Smooth muscle cell (in vitro differentiated cells): ENCODE results near the gene EYA4. TPM values are rescaled to one million over a fixed set of nuclear protein-coding genes. Genes with fewer than 3 reads are reported as not detected.
"Not testable (repeated sequence)": the region's sequence is repeated elsewhere in the genome, so short reads cannot be mapped to it uniquely, and the experiment has no call there.

Experiments
- DNase-seq: peaks from one replicate; lab custom pipeline; 2025; ENCODE audit not compliant: unreplicated experiment; lab: John Stamatoyannopoulos, UW
- H2AFZ ChIP-seq: fragments of 200-600 bp; sonication (generic); 2 replicates; pipeline ENCODE4 v1.6.0; 2016; ENCODE audit warnings: antibody characterized with exemption, low read depth, mild to moderate bottlenecking
- H3F3A ChIP-seq: fragments of 200-600 bp; sonication (generic); 2 replicates; pipeline ENCODE4 v1.6.0; 2017; ENCODE audit warnings: antibody characterized with exemption, low read depth
- H3K27ac ChIP-seq: fragments of 200-600 bp; sonication (generic); 2 replicates; pipeline ENCODE4 v1.5.1; 2016; ENCODE audit warnings: low read depth, mild to moderate bottlenecking
- H3K27me3 ChIP-seq: fragments of 200-600 bp; sonication (generic); 2 replicates; pipeline ENCODE4 v1.6.1; 2016; ENCODE audit warnings: low read depth, mild to moderate bottlenecking
- H3K36me3 ChIP-seq: fragments of 200-600 bp; sonication (generic); 2 replicates; pipeline ENCODE4 v1.5.1; 2016; ENCODE audit warnings: low read depth
- H3K4me1 ChIP-seq: fragments of 200-600 bp; sonication (generic); 2 replicates; pipeline ENCODE4 v1.5.1; 2016; ENCODE audit warnings: low read depth
- H3K4me2 ChIP-seq: fragments of 200-600 bp; sonication (generic); 2 replicates; pipeline ENCODE4 v1.6.0; 2016; ENCODE audit warnings: mild to moderate bottlenecking
- H3K4me3 ChIP-seq: fragments of 200-600 bp; sonication (generic); 2 replicates; pipeline ENCODE4 v1.5.1; 2016; ENCODE audit warnings: mild to moderate bottlenecking
- H3K79me2 ChIP-seq: fragments of 200-600 bp; sonication (generic); 2 replicates; pipeline ENCODE4 v1.6.0; 2016; ENCODE audit warnings: low read depth, mild to moderate bottlenecking
- H3K9ac ChIP-seq: fragments of 200-600 bp; sonication (generic); 2 replicates; pipeline ENCODE4 v1.6.0; 2016; ENCODE audit warnings: low read depth
- H3K9me3 ChIP-seq: fragments of 200-600 bp; sonication (generic); replicated peaks from 2 replicates; pipeline ENCODE4 v1.5.1; 2016; ENCODE audit warnings: low read depth
- H4K20me1 ChIP-seq: fragments of 200-600 bp; sonication (generic); 2 replicates; pipeline ENCODE4 v1.6.0; 2016; ENCODE audit warnings: low read depth
- CTCF ChIP-seq: fragments of 200-600 bp; sonication (generic); IDR thresholded peaks from 2 replicates; pipeline ENCODE4 v1.5.1; 2017; ENCODE audit warnings: borderline replicate concordance, mild to moderate bottlenecking, antibody characterized with exemption; ENCODE audit not compliant: insufficient read depth, poor library complexity, severe bottlenecking
- WGBS: methylation state at CpG from one replicate; pipeline ENCODE4 v1.1.7; 2016; ENCODE audit warnings: low lambda C conversion rate; 5-methylcytosine and 5-hydroxymethylcytosine counted together
- polyA plus RNA-seq: library from polyadenylated mRNA; unstranded; fragments of >200 nt; fragmentation: Nextera tagmentation; extraction: Ambion mirVana; gene quantifications from 2 replicates; pipeline ENCODE4 v1.2.1, GENCODE V29; 2016
- total RNA-seq: library from RNA; depleted of rRNA; stranded (reverse); fragments of >200 nt; gene quantifications from 2 replicates; pipeline ENCODE4 v1.2.3, GENCODE V29; 2014

Gene EYA4
- total and polyA plus RNA-seq, 2 experiments from 2014 or later = 1.3 TPM; not detected in 1

- Histone ChIP-seq H3K4me1 (peaks cover 35% of the 10 kb centered on the region), H3K4me2 (no peak overlapping the region), H3K27me3 (no peaks in the 10 kb centered on the region), H3F3A (no peaks in the 10 kb centered on the region), H3K9me3 (no peaks in the 10 kb centered on the region), H4K20me1 (no peaks in the 10 kb centered on the region), H3K27ac (no peak overlapping the region), H2AFZ (no peak overlapping the region), H3K79me2 (no peaks in the 10 kb centered on the region), H3K36me3 (no peaks in the 10 kb centered on the region), H3K9ac (no peak overlapping the region), H3K4me3 (no peak overlapping the region)
- no peak for TF ChIP-seq CTCF
- 84% methylated on average over 2 of the region's 2 CpGs for WGBS
- no peak for DNase-seq
Measured at GRCh38 chr6:133550026-133550425, 308.9 kb downstream of the EYA4 start.

DNA sequence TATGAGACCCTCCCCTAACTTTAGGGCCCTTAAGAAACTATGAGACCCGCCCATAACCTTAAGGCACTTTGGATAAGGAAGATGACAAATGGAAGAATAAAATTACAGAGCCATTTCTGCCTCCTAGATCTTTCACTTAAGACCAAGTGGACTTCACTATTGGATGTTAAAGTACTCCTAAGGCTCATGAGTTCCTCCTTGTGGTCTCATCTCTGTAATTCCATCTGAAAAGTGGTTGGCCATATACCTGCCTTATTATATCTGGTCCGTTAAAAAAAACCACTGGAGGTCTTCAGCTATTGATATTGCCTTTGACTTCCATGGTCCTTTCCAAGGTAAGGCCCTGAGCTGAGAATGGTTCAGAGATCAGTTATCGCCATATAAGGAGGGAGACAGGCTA, 310.3 kb downstream of the EYA4 start:
- no peak overlapping the region for H3K9ac ChIP-seq
- 92% methylated on average over 3 of the region's 3 CpGs for WGBS
- no peak for TF ChIP-seq CTCF

DNA sequence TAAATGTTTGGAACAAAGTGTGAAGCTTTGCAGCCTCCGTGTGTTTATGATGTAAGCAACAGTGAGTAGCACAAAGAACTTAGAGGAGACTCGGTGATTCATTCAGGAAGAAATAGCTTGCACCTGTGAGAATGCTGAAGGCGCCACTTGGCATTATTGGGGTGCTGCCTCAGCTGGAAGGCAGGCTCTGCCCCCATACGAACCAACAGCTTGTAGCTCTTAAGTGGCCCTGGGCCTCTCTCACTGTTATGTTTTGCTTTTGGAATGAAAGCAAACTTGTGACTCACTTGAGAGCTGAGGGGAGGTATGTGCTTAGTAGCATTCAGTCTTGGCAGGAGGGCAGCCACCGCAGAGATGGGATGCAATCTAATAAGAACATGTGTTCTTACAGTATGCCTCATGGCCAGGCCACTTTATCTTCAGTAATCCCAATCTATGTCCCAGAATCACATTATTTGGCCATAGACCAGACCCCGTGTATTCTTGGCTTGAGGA, 310.7 kb downstream of the EYA4 start:
- Histone ChIP-seq H3K79me2 (no peaks in the 10 kb centered on the region), H3K4me3 (no peak overlapping the region), H4K20me1 (no peaks in the 10 kb centered on the region), H3K27ac (peak overlapping the region; percentile 37), H3K4me2 (peak overlapping the region; percentile 47), H2AFZ (no peak overlapping the region), H3F3A (no peaks in the 10 kb centered on the region), H3K27me3 (no peaks in the 10 kb centered on the region), H3K9ac (no peak overlapping the region), H3K4me1 (peaks cover 35% of the 10 kb centered on the region), H3K9me3 (no peaks in the 10 kb centered on the region), H3K36me3 (no peaks in the 10 kb centered on the region)
- TF ChIP-seq CTCF = no peak
- DNase-seq = peak; percentile 2
- WGBS = 34% methylated on average over 6 of the region's 6 CpGs

More for the DNA sequence above, 310.3 kb downstream of the EYA4 start:
- Histone ChIP-seq H3K36me3 (no peaks in the 10 kb centered on the region), H3K9me3 (no peaks in the 10 kb centered on the region), H4K20me1 (no peaks in the 10 kb centered on the region), H3K4me3 (no peak overlapping the region), H3K79me2 (no peaks in the 10 kb centered on the region), H3K27me3 (no peaks in the 10 kb centered on the region), H2AFZ (no peak overlapping the region), H3K4me2 (peak overlapping the region; percentile 47), H3F3A (no peaks in the 10 kb centered on the region), H3K4me1 (peaks cover 35% of the 10 kb centered on the region), H3K27ac (peak overlapping the region; percentile 37)
- DNase-seq = no peak

DNA sequence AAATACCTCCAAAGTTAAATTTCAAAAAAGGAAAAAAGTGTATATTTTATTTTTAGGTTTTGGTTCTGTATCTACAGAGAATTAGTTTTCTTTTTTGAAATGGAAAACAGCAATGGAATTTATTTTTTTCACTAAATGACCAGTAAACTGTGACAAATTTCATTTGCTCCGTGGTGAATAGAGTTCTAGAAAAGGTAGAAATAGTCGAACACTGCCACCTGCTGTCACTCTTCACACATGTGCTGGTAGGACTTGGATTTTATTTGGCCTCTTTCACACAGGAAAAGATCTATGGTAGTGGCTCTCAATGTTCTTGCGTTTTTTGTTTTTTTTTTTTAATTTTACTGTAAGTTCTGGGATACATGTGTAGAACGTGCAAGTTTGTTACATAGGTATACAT, 312.5 kb downstream of the EYA4 start:
- Histone ChIP-seq H3K4me3 (no peak overlapping the region), H3K36me3 (no peaks in the 10 kb centered on the region), H3K79me2 (no peaks in the 10 kb centered on the region), H3K4me1 (peaks cover 24% of the 10 kb centered on the region), H3K4me2 (no peak overlapping the region), H3K27ac (no peak overlapping the region), H2AFZ (no peak overlapping the region), H4K20me1 (no peaks in the 10 kb centered on the region), H3K27me3 (no peaks in the 10 kb centered on the region), H3K9me3 (no peaks in the 10 kb centered on the region), H3F3A (no peaks in the 10 kb centered on the region), H3K9ac (no peak overlapping the region)
- DNase-seq = no peak
- peak; percentile 64 for TF ChIP-seq CTCF
- WGBS = 21% methylated on average over 4 of the region's 4 CpGs

- H4K20me1 ChIP-seq, H3K9ac ChIP-seq, H3K4me3 ChIP-seq, H3F3A ChIP-seq, H3K79me2 ChIP-seq, H3K9me3 ChIP-seq, H3K36me3 ChIP-seq, H2AFZ ChIP-seq, H3K4me2 ChIP-seq, H3K27ac ChIP-seq, H3K27me3 ChIP-seq, DNase-seq: not testable (repeated sequence)
- H3K4me1 ChIP-seq = peaks cover 19% of the 10 kb centered on the region
- 81% methylated on average over 1 of the region's 1 CpG for WGBS
Measured at GRCh38 chr6:133554121-133554520, 313.0 kb downstream of the EYA4 start.
